Endothelial cell of umbilical vein (primary cell): ENCODE results near the gene ADGRL3.

Experiments used
- POLR2AphosphoS5 ChIP-seq: IDR thresholded peaks from 2 replicates; pipeline ENCODE4 v1.6.1; 2012; ENCODE audit warnings: low read depth, mild to moderate bottlenecking, control low read depth, low read length, moderate library complexity; ENCODE audit not compliant: insufficient read depth
- TF ChIP-seq, protein P1 (sequence below), 2 donors: IDR thresholded peaks; 1 replicate in 1 of 2; 2 replicates in 1 of 2; pipeline ENCODE4 v1.5.1; 2011; ENCODE audit warnings: low read length in 2 of 2, mild to moderate bottlenecking in 2 of 2, moderate library complexity in 2 of 2, control low read depth in 1 of 2, inconsistent platforms in 1 of 2, low read depth in 1 of 2; ENCODE audit not compliant: insufficient read depth in 1 of 2; ENCODE audit errors: extremely low read depth in 1 of 2

DNA sequence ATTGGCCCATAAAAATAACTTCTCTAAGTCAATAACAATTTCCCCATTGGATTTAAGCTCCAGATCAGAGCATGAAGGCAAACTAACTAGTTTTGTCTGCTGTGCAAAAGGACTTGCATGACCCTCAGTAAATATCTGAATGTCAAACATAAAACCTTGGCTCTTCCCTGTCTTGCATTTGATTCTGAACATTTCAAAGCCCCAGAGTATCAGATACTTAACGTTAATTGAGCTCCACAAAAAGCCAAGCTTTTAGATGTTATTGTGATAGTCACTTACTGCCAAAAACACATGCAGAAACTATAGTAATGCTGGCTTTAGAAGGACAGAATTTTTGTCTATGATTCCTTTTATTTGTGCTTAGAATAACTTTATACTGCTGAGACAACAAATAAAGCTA lies 664.2 kb downstream of the ADGRL3 start:
- no peak for TF ChIP-seq POLR2AphosphoS5
- TF ChIP-seq, protein P1, sequence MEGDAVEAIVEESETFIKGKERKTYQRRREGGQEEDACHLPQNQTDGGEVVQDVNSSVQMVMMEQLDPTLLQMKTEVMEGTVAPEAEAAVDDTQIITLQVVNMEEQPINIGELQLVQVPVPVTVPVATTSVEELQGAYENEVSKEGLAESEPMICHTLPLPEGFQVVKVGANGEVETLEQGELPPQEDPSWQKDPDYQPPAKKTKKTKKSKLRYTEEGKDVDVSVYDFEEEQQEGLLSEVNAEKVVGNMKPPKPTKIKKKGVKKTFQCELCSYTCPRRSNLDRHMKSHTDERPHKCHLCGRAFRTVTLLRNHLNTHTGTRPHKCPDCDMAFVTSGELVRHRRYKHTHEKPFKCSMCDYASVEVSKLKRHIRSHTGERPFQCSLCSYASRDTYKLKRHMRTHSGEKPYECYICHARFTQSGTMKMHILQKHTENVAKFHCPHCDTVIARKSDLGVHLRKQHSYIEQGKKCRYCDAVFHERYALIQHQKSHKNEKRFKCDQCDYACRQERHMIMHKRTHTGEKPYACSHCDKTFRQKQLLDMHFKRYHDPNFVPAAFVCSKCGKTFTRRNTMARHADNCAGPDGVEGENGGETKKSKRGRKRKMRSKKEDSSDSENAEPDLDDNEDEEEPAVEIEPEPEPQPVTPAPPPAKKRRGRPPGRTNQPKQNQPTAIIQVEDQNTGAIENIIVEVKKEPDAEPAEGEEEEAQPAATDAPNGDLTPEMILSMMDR (IDR thresholded peaks at IDR 0.05; ENCODE audit: extremely low read depth in 1 of 2, insufficient read depth in 1 of 2, low read depth in 1 of 2, low read length in 2 of 2), result no peak
